HepG2 (cell line): Measurements from ENCODE around the gene MCF2L. TPM values are rescaled to one million over a fixed set of nuclear protein-coding genes. Genes with fewer than 3 reads are reported as not detected.

Experiments
- REPIN1 ChIP-seq: sonication (generic); formaldehyde crosslinking; IDR thresholded peaks from 2 replicates; pipeline ENCODE4 v1.8.0; 2022; ENCODE audit warnings: missing genetic modification reagents, low read depth, mild to moderate bottlenecking, borderline replicate concordance
- polyA plus RNA-seq, 8 experiments: library from polyadenylated mRNA; depleted of rRNA in 3 of 8; stranded (reverse) in 7 of 8; unstranded in 1 of 8; fragments of >200 nt; fragmentation: Illumina TruSeq in 4 of 8; extraction: Trizol in 4 of 8; gene quantifications; 2 replicates each; pipeline versions ENCODE4 v1.2.1 to v1.2.3, GENCODE V29; 2011 to 2016; ENCODE audit warnings: low read depth in 4 of 8, missing spikeins in 1 of 8, mixed read lengths in 1 of 8; ENCODE audit not compliant: insufficient read depth in 1 of 8
- total RNA-seq, 5 experiments: library from RNA; depleted of rRNA; stranded (reverse); fragments of >200 nt; fragmentation: Illumina TruSeq; extraction: Trizol; gene quantifications; 2 replicates each; pipeline ENCODE4 v1.2.3, GENCODE V29; 2016; ENCODE audit warnings: low read depth in 1 of 5
- TF ChIP-seq, protein P1 (sequence below): sonication (generic); formaldehyde crosslinking; IDR thresholded peaks from 2 replicates; pipeline ENCODE4 v1.9.0; 2021; ENCODE audit warnings: mild to moderate bottlenecking, missing genetic modification reagents
- TF ChIP-seq, protein P2 (sequence below): sonication (generic); formaldehyde crosslinking; IDR thresholded peaks from 2 replicates; pipeline ENCODE4 v1.5.1; 2020; ENCODE audit warnings: missing genetic modification reagents, mild to moderate bottlenecking, borderline replicate concordance
- TF ChIP-seq, protein P3 (sequence below): IDR thresholded peaks from 2 replicates; pipeline ENCODE4 v1.6.1; 2016; ENCODE audit warnings: low read depth
- TF ChIP-seq, protein P4 (sequence below): sonication (generic); formaldehyde crosslinking; IDR thresholded peaks from 2 replicates; pipeline ENCODE4 v1.8.0; 2022; ENCODE audit warnings: mild to moderate bottlenecking, missing genetic modification reagents; ENCODE audit not compliant: insufficient replicate concordance
- TF ChIP-seq, protein P5 (sequence below): sonication (generic); formaldehyde crosslinking; IDR thresholded peaks from 2 replicates; pipeline ENCODE4 v1.4.0; 2020; ENCODE audit warnings: mild to moderate bottlenecking, missing genetic modification reagents, borderline replicate concordance
- TF ChIP-seq, protein P6 (sequence below): sonication (generic); formaldehyde crosslinking; IDR thresholded peaks from 2 replicates; pipeline ENCODE4 v1.4.0; 2020; ENCODE audit warnings: missing genetic modification reagents, borderline replicate concordance

MCF2L gene
- total and polyA plus RNA-seq, 2 of the 13 experiments (the other 11 are each of a cell fraction or from before 2014, with no cell fraction given): 19.4 to 28.4 TPM

DNA sequence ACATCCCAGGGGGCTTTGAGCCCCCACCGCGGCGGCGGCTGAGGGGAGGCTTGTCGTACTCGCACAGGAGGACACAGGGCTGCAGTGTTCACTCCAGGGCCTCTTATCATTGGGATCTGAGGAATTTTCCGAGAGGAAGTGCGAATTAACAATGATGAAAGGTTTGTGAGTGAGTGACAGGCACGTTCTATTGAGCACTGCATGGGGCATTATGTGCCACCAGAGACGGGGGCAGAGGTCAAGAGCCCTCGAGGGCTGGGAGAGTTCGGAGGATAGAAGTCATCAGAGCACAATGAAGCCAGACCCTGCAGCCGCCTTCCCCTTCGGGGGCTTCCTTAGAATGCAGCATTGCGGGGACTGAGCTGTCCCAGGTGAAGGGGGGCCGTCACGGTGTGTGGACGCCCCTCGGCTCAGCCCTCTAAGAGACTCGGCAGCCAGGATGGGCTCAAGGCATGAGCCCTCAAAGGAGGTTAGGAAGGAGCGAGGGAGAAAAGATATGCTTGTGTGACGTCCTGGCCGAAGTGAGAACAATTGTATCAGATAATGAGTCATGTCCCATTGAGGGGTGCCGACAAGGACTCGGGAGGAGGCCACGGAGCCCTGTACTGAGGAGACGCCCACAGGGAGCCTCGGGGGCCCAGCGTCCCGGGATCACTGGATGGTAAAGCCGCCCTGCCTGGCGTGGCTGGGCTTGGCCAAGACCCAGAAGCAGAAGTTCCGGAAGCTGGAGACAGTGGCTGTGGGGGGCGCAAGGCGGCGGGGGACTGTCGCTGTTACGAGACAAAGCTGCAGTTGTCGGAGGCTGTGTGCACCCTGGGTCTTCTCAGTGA, 53.9 kb downstream of the MCF2L start (continued):
- TF ChIP-seq, protein P1, sequence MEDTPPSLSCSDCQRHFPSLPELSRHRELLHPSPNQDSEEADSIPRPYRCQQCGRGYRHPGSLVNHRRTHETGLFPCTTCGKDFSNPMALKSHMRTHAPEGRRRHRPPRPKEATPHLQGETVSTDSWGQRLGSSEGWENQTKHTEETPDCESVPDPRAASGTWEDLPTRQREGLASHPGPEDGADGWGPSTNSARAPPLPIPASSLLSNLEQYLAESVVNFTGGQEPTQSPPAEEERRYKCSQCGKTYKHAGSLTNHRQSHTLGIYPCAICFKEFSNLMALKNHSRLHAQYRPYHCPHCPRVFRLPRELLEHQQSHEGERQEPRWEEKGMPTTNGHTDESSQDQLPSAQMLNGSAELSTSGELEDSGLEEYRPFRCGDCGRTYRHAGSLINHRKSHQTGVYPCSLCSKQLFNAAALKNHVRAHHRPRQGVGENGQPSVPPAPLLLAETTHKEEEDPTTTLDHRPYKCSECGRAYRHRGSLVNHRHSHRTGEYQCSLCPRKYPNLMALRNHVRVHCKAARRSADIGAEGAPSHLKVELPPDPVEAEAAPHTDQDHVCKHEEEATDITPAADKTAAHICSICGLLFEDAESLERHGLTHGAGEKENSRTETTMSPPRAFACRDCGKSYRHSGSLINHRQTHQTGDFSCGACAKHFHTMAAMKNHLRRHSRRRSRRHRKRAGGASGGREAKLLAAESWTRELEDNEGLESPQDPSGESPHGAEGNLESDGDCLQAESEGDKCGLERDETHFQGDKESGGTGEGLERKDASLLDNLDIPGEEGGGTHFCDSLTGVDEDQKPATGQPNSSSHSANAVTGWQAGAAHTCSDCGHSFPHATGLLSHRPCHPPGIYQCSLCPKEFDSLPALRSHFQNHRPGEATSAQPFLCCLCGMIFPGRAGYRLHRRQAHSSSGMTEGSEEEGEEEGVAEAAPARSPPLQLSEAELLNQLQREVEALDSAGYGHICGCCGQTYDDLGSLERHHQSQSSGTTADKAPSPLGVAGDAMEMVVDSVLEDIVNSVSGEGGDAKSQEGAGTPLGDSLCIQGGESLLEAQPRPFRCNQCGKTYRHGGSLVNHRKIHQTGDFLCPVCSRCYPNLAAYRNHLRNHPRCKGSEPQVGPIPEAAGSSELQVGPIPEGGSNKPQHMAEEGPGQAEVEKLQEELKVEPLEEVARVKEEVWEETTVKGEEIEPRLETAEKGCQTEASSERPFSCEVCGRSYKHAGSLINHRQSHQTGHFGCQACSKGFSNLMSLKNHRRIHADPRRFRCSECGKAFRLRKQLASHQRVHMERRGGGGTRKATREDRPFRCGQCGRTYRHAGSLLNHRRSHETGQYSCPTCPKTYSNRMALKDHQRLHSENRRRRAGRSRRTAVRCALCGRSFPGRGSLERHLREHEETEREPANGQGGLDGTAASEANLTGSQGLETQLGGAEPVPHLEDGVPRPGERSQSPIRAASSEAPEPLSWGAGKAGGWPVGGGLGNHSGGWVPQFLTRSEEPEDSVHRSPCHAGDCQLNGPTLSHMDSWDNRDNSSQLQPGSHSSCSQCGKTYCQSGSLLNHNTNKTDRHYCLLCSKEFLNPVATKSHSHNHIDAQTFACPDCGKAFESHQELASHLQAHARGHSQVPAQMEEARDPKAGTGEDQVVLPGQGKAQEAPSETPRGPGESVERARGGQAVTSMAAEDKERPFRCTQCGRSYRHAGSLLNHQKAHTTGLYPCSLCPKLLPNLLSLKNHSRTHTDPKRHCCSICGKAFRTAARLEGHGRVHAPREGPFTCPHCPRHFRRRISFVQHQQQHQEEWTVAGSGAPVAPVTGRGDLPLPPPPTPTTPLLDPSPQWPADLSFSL: no peak
- no peak for TF ChIP-seq REPIN1
- TF ChIP-seq, protein P2, sequence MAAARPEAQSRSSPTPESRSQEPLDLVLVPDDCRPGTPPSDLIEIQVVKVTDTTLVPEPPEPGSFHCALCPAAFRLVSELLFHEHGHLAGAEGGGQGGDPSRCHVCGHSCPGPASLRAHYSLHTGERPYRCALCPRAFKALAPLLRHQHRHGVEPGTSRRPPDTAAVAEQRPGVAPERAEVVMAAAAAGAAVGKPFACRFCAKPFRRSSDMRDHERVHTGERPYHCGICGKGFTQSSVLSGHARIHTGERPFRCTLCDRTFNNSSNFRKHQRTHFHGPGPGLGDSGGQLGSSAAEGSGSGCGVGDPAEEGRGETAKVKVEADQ (CRISPR knock-in tag): no peak
- TF ChIP-seq, protein P3, sequence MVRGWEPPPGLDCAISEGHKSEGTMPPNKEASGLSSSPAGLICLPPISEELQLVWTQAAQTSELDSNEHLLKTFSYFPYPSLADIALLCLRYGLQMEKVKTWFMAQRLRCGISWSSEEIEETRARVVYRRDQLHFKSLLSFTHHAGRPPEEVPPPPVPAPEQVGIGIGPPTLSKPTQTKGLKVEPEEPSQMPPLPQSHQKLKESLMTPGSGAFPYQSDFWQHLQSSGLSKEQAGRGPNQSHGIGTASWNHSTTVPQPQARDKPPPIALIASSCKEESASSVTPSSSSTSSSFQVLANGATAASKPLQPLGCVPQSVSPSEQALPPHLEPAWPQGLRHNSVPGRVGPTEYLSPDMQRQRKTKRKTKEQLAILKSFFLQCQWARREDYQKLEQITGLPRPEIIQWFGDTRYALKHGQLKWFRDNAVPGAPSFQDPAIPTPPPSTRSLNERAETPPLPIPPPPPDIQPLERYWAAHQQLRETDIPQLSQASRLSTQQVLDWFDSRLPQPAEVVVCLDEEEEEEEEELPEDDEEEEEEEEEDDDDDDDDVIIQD (CRISPR knock-in tag): no peak
- TF ChIP-seq, protein P4, sequence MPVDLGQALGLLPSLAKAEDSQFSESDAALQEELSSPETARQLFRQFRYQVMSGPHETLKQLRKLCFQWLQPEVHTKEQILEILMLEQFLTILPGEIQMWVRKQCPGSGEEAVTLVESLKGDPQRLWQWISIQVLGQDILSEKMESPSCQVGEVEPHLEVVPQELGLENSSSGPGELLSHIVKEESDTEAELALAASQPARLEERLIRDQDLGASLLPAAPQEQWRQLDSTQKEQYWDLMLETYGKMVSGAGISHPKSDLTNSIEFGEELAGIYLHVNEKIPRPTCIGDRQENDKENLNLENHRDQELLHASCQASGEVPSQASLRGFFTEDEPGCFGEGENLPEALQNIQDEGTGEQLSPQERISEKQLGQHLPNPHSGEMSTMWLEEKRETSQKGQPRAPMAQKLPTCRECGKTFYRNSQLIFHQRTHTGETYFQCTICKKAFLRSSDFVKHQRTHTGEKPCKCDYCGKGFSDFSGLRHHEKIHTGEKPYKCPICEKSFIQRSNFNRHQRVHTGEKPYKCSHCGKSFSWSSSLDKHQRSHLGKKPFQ (CRISPR knock-in tag): no peak
- TF ChIP-seq, protein P5, sequence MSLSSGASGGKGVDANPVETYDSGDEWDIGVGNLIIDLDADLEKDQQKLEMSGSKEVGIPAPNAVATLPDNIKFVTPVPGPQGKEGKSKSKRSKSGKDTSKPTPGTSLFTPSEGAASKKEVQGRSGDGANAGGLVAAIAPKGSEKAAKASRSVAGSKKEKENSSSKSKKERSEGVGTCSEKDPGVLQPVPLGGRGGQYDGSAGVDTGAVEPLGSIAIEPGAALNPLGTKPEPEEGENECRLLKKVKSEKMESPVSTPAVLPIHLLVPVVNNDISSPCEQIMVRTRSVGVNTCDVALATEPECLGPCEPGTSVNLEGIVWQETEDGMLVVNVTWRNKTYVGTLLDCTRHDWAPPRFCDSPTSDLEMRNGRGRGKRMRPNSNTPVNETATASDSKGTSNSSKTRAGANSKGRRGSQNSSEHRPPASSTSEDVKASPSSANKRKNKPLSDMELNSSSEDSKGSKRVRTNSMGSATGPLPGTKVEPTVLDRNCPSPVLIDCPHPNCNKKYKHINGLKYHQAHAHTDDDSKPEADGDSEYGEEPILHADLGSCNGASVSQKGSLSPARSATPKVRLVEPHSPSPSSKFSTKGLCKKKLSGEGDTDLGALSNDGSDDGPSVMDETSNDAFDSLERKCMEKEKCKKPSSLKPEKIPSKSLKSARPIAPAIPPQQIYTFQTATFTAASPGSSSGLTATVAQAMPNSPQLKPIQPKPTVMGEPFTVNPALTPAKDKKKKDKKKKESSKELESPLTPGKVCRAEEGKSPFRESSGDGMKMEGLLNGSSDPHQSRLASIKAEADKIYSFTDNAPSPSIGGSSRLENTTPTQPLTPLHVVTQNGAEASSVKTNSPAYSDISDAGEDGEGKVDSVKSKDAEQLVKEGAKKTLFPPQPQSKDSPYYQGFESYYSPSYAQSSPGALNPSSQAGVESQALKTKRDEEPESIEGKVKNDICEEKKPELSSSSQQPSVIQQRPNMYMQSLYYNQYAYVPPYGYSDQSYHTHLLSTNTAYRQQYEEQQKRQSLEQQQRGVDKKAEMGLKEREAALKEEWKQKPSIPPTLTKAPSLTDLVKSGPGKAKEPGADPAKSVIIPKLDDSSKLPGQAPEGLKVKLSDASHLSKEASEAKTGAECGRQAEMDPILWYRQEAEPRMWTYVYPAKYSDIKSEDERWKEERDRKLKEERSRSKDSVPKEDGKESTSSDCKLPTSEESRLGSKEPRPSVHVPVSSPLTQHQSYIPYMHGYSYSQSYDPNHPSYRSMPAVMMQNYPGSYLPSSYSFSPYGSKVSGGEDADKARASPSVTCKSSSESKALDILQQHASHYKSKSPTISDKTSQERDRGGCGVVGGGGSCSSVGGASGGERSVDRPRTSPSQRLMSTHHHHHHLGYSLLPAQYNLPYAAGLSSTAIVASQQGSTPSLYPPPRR: peak; percentile 93
- TF ChIP-seq, protein P6, sequence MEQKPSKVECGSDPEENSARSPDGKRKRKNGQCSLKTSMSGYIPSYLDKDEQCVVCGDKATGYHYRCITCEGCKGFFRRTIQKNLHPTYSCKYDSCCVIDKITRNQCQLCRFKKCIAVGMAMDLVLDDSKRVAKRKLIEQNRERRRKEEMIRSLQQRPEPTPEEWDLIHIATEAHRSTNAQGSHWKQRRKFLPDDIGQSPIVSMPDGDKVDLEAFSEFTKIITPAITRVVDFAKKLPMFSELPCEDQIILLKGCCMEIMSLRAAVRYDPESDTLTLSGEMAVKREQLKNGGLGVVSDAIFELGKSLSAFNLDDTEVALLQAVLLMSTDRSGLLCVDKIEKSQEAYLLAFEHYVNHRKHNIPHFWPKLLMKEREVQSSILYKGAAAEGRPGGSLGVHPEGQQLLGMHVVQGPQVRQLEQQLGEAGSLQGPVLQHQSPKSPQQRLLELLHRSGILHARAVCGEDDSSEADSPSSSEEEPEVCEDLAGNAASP: peak; percentile 84; the same call in 1 of the 2 replicates
